HG02588 (cell line): Measurements from ENCODE around the gene SHROOM3.

Experiments used
- ATAC-seq: cut with Tn5 transposase; IDR thresholded peaks from one replicate; pipeline ENCODE4 v1.9.1; 2021; ENCODE audit warnings: mild to moderate bottlenecking, moderate library complexity; ENCODE audit not compliant: unreplicated experiment

The SHROOM3 gene

GRCh38 chr4:76689145-76689817 is 254.3 kb downstream of the SHROOM3 start:
- no peak for ATAC-seq

- ATAC-seq, result no peak
These were observed 255.2 kb downstream of the SHROOM3 start for GRCh38 chr4:76690011-76690905.

GRCh38 chr4:76690906-76691275 is 255.9 kb downstream of the SHROOM3 start:
- ATAC-seq, result no peak

- no peak for ATAC-seq
These were observed 257.0 kb downstream of the SHROOM3 start for GRCh38 chr4:76691807-76692582.

- no peak for ATAC-seq
These were observed 257.7 kb downstream of the SHROOM3 start for GRCh38 chr4:76692761-76693160.

GRCh38 chr4:76694056-76694455 is 259.0 kb downstream of the SHROOM3 start:
- no peak for ATAC-seq

- no peak for ATAC-seq
These were observed 261.1 kb downstream of the SHROOM3 start for GRCh38 chr4:76696109-76696508.

- peak; percentile 85 for ATAC-seq
These were observed 262.2 kb downstream of the SHROOM3 start for GRCh38 chr4:76697129-76697803.

- ATAC-seq, result no peak
These were observed 263.1 kb downstream of the SHROOM3 start for GRCh38 chr4:76698141-76698540.

- ATAC-seq, result no peak
These were observed 264.8 kb downstream of the SHROOM3 start for GRCh38 chr4:76699751-76700310.

GRCh38 chr4:76702440-76703122 is 267.6 kb downstream of the SHROOM3 start:
- ATAC-seq, result peak; percentile 25

- peak; percentile 7 for ATAC-seq
These were observed 268.1 kb downstream of the SHROOM3 start for GRCh38 chr4:76703123-76703490.

- ATAC-seq, result no peak
These were observed 268.6 kb downstream of the SHROOM3 start for GRCh38 chr4:76703676-76704075.

- no peak for ATAC-seq
These were observed 269.3 kb downstream of the SHROOM3 start for GRCh38 chr4:76704133-76704881.

GRCh38 chr4:76705472-76705871 is 270.4 kb downstream of the SHROOM3 start:
- no peak for ATAC-seq

GRCh38 chr4:76706581-76706980 is 271.6 kb downstream of the SHROOM3 start:
- ATAC-seq, result no peak

- no peak for ATAC-seq
These were observed 274.1 kb downstream of the SHROOM3 start for GRCh38 chr4:76708971-76709771.

- no peak for ATAC-seq
These were observed 274.7 kb downstream of the SHROOM3 start for GRCh38 chr4:76709772-76710090.

GRCh38 chr4:76712564-76712963 is 277.5 kb downstream of the SHROOM3 start:
- ATAC-seq, result no peak
